HL-60 (cell line): ENCODE results near the gene MCL1.

Experiments
- DNase-seq, 2 experiments: peaks; one replicate each; pipeline ENCODE4 v3.0.0-alpha.2; 2010 to 2020; ENCODE audit warnings: low read depth in 1 of 2, low spot score in 1 of 2
- H3K27ac ChIP-seq: fragments of 250-450 bp; sonication (Bioruptor Pico); replicated peaks from 2 replicates; pipeline ENCODE4 v1.5.1; 2020; ENCODE audit warnings: mild to moderate bottlenecking, moderate library complexity
- H3K27me3 ChIP-seq: fragments of 250-450 bp; sonication (Bioruptor Pico); 2 replicates; pipeline ENCODE4 v1.5.1; 2021; ENCODE audit warnings: mild to moderate bottlenecking, moderate library complexity; ENCODE audit not compliant: insufficient read depth, poor library complexity, severe bottlenecking
- H3K4me3 ChIP-seq: replicated peaks from 2 replicates; pipeline ENCODE4 v1.5.1; 2011; ENCODE audit warnings: mild to moderate bottlenecking, control low read depth, low read length; ENCODE audit not compliant: insufficient read depth
- CTCF ChIP-seq: IDR thresholded peaks from one replicate; pipeline ENCODE4 v1.5.1; 2011; ENCODE audit warnings: low read length, control low read depth, inconsistent platforms; ENCODE audit not compliant: insufficient read depth
- GABPA ChIP-seq: IDR thresholded peaks from 2 replicates; pipeline ENCODE4 v1.6.1; 2012; ENCODE audit warnings: low read depth
- POLR2AphosphoS5 ChIP-seq: IDR thresholded peaks from 2 replicates; pipeline ENCODE4 v1.6.1; 2012; ENCODE audit warnings: low read depth
- REST ChIP-seq: IDR thresholded peaks from 2 replicates; pipeline ENCODE4 v1.6.1; 2012; ENCODE audit warnings: low read depth; ENCODE audit not compliant: insufficient replicate concordance
- SPI1 ChIP-seq: IDR thresholded peaks from 2 replicates; pipeline ENCODE4 v1.6.1; 2012; ENCODE audit warnings: low read depth, mild to moderate bottlenecking, borderline replicate concordance

MCL1 gene

GRCh38 chr1:150551051-150551783 is 28.2 kb downstream of the MCL1 start:
- TF ChIP-seq CTCF (no peak), GABPA (no peak), SPI1 (no peak), POLR2AphosphoS5 (no peak), REST (no peak)
- Histone ChIP-seq H3K27me3 (no peaks in the 10 kb centered on the region), H3K4me3 (no peak overlapping the region), H3K27ac (no peak overlapping the region)
- DNase-seq, result peak in 1 of 2 experiments; percentile 70

- no peak overlapping the region for H3K4me3 ChIP-seq
- no peak for DNase-seq
- TF ChIP-seq SPI1 (no peak), POLR2AphosphoS5 (no peak), GABPA (no peak)
These were observed 29.0 kb downstream of the MCL1 start for GRCh38 chr1:150550222-150551050.

GRCh38 chr1:150549496-150550221 is 29.8 kb downstream of the MCL1 start:
- no peak overlapping the region for H3K27ac ChIP-seq
- DNase-seq, result no peak
- TF ChIP-seq CTCF (no peak), POLR2AphosphoS5 (no peak), SPI1 (no peak), REST (no peak), GABPA (no peak)
- H3K4me3 ChIP-seq, result peak overlapping the region; percentile 50; the same call in 1 of the 2 replicates
- H3K27me3 ChIP-seq, result no peaks in the 10 kb centered on the region

More at GRCh38 chr1:150550222-150551050, 29.0 kb downstream of the MCL1 start:
- no peak overlapping the region for H3K27ac ChIP-seq
- no peaks in the 10 kb centered on the region for H3K27me3 ChIP-seq
